Peyer's patch (tissue), 4 donors: ENCODE data around the gene EPHA5. TPM values are rescaled to one million over a fixed set of nuclear protein-coding genes. Genes with fewer than 3 reads are reported as not detected.

Source experiments
- DNase-seq, 3 donors: peaks; one replicate each; pipeline ENCODE4 v3.0.0-alpha.2; 2017 to 2019
- H3K27ac ChIP-seq, 4 donors: fragments of 200-600 bp; sonication (generic); one replicate each; pipeline ENCODE4 v1.5.1; 2016 to 2019
- H3K27me3 ChIP-seq, 2 donors: fragments of 200-600 bp; sonication (generic); one replicate each; pipeline ENCODE4 v1.5.1; 2019
- H3K36me3 ChIP-seq, 3 donors: fragments of 200-600 bp; sonication (generic); one replicate each; pipeline ENCODE4 v1.5.1; 2016 to 2019
- H3K4me1 ChIP-seq, 4 donors: fragments of 200-600 bp; sonication (generic); one replicate each; pipeline ENCODE4 v1.5.1; 2016 to 2019
- H3K4me3 ChIP-seq, 4 donors: fragments of 200-600 bp; sonication (generic); 1 replicate in 3 of 4; 2 replicates in 1 of 4; pipeline ENCODE4 v1.5.1; 2016 to 2019; ENCODE audit warnings: mild to moderate bottlenecking in 1 of 4
- H3K9me3 ChIP-seq, 4 donors: fragments of 200-600 bp; sonication (generic); one replicate each; pipeline ENCODE4 v1.5.1; 2016 to 2019; ENCODE audit warnings: mild to moderate bottlenecking in 1 of 4
- POLR2A ChIP-seq, 2 donors: fragments of 450-650 bp; IDR thresholded peaks; one replicate each; pipeline ENCODE4 v1.5.1; 2017; ENCODE audit warnings: antibody characterized with exemption in 2 of 2, mild to moderate bottlenecking in 2 of 2, moderate library complexity in 2 of 2
- total RNA-seq, 4 donors: library from RNA; depleted of rRNA; stranded (reverse); fragments of >200 nt; gene quantifications; one replicate each; pipeline ENCODE4 v1.1.0, GENCODE V29; 2016
- TF ChIP-seq, protein P1 (sequence below), 6 experiments: fragments of 450-650 bp in 4 of 6; fragments of 200-600 bp in 2 of 6; sonication (generic) in 1 of 6; IDR thresholded peaks; one replicate each; pipeline ENCODE4 v1.5.1; 2017 to 2019; ENCODE audit warnings: antibody characterized with exemption in 6 of 6, mild to moderate bottlenecking in 3 of 6, moderate library complexity in 1 of 6

The EPHA5 gene
- total RNA-seq, 4 donors from 2014 or later, result 0.09 TPM; not detected in 3

DNA sequence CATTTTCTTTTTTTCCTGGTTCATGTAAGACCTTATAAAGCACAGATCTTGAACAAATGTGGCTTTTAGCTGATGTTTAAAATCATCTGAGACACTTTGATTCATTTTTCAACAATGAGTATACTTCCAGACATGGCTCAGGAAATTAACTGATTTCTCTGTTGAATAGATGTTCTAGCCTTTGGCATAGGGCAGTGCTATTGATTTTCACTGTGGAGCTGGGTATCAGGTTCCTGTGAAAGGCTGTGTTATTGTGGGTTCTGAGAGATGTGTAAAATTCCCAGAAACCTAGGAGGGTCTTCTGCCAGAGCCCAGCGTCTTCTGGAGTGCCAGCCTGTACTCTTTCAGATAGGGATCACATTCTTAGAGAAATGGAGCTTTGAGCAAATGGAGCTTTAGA is 278.9 kb downstream of the EPHA5 start:
- DNase-seq, result no peak
- H3K4me1 ChIP-seq, result no peaks in the 10 kb centered on the region
- H3K27me3 ChIP-seq, result no peaks in the 10 kb centered on the region
- H3K27ac ChIP-seq, result no peak overlapping the region
- no peak for TF ChIP-seq POLR2A (IDR thresholded peaks at IDR 0.05)
- TF ChIP-seq, protein P1, sequence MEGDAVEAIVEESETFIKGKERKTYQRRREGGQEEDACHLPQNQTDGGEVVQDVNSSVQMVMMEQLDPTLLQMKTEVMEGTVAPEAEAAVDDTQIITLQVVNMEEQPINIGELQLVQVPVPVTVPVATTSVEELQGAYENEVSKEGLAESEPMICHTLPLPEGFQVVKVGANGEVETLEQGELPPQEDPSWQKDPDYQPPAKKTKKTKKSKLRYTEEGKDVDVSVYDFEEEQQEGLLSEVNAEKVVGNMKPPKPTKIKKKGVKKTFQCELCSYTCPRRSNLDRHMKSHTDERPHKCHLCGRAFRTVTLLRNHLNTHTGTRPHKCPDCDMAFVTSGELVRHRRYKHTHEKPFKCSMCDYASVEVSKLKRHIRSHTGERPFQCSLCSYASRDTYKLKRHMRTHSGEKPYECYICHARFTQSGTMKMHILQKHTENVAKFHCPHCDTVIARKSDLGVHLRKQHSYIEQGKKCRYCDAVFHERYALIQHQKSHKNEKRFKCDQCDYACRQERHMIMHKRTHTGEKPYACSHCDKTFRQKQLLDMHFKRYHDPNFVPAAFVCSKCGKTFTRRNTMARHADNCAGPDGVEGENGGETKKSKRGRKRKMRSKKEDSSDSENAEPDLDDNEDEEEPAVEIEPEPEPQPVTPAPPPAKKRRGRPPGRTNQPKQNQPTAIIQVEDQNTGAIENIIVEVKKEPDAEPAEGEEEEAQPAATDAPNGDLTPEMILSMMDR (IDR thresholded peaks at IDR 0.05), result no peak
- H3K36me3 ChIP-seq, result no peaks in the 10 kb centered on the region
- H3K9me3 ChIP-seq, result no peaks in the 10 kb centered on the region
- no peak overlapping the region for H3K4me3 ChIP-seq

DNA sequence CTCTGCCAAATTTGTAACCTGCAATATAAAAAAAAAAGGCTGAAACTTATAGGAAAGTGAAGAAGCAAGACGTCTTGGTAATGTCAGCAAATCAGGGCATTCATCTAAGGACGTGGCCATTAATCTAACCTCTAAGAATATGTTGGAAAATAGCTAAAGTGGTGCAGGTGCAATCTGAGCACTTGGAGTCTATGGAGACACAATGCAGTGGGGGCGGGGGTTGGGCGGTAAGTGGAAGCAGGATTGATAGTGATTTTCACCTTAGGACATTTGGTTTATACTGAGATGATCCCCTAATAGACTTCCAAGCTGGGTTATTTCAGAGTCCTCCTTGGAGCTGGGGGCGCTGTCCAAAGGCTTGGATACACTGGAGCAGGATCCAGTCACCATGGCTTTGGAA is 283.4 kb downstream of the EPHA5 start:
- Histone ChIP-seq H3K36me3 (no peaks in the 10 kb centered on the region), H3K4me3 (no peak overlapping the region), H3K27ac (no peak overlapping the region), H3K4me1 (no peaks in the 10 kb centered on the region), H3K27me3 (no peaks in the 10 kb centered on the region), H3K9me3 (no peaks in the 10 kb centered on the region)
- DNase-seq, result no peak
- TF ChIP-seq, protein P1 (IDR thresholded peaks at IDR 0.05), result no peak
- no peak for TF ChIP-seq POLR2A (IDR thresholded peaks at IDR 0.05)

DNA sequence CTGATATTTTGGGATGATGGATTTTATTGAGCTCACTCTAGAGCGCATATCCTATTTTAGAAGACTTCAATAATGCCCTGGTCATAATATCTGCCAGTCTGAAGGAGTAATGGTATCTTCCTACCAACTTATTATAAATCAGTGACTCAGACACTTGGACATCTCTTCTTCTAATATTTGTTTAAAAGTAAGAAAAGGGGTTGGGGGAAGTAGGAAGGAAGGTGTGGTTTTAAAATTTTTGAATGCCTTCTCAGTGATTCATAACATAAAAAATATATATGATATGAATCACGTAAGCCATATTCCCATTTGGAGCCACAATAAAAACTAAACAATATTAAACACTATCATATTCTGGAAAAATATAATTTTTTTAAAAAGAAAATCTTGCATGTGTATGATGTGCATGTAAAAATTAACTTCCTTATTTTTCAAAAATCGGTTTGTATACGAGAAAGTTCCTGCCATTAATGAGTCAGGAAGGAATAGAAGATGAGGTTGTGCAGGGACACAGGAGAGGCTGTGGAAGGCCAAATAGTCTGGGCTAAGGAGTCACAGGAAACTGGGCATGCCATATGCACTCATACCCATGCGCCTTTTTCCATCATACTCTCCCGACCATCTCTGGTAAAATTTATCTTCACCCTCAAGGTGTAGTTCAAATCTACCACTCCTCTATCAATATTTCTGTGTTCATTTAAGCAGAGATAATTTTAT is 286.5 kb downstream of the EPHA5 start:
- no peak for DNase-seq
- no peaks in the 10 kb centered on the region for H3K9me3 ChIP-seq
- no peak overlapping the region for H3K27ac ChIP-seq
- H3K36me3 ChIP-seq, result no peaks in the 10 kb centered on the region
- H3K27me3 ChIP-seq, result no peaks in the 10 kb centered on the region
- H3K4me3 ChIP-seq, result no peak overlapping the region
- no peaks in the 10 kb centered on the region for H3K4me1 ChIP-seq
- TF ChIP-seq POLR2A (IDR thresholded peaks at IDR 0.05), result no peak
- TF ChIP-seq, protein P1 (IDR thresholded peaks at IDR 0.05), result no peak

DNA sequence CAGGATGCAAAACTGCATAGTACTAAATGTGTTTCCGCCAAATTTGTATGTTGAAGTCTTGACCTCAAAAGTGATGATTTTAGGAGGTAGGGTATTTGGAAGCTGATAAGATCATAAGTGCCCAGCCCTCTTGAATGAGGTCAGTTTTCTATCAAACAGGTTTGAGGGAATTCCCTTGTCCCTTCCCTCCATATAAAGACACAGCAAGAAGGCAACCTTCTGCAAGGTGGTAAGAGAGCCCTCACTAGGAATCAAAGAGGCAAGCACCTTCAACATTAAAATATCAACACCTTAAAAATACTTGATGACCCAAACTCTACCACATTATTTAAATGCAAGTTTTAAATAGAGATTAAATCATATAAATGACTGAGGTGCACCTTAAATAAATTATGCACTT is 288.6 kb downstream of the EPHA5 start:
- no peak for DNase-seq
- no peak overlapping the region for H3K4me3 ChIP-seq
- H3K9me3 ChIP-seq, result no peaks in the 10 kb centered on the region
- H3K36me3 ChIP-seq, result no peaks in the 10 kb centered on the region
- no peaks in the 10 kb centered on the region for H3K4me1 ChIP-seq
- H3K27me3 ChIP-seq, result no peaks in the 10 kb centered on the region
- no peak overlapping the region for H3K27ac ChIP-seq
- TF ChIP-seq, protein P1 (IDR thresholded peaks at IDR 0.05), result no peak
- TF ChIP-seq POLR2A (IDR thresholded peaks at IDR 0.05), result no peak

DNA sequence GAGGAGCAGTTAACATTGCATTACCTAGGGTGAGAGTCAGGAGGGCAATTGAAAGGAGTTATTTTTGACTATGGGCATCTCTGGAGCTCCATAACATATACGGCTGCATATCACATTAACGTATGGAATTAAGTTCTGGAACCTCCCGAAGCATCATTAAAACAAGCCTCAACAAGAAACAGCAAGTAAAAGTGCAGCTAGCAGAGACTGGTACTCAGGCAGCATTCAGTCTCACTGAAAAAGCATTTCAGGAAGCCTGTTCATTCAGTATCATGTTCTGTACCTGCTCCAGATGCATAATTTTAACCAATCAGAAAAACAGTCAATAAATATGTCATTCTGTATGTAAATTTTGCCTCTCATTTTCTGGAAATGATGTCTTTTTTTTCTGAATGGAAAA is 299.6 kb downstream of the EPHA5 start:
- Histone ChIP-seq H3K27ac (no peak overlapping the region), H3K4me1 (no peaks in the 10 kb centered on the region), H3K27me3 (no peaks in the 10 kb centered on the region), H3K4me3 (no peak overlapping the region), H3K36me3 (no peaks in the 10 kb centered on the region), H3K9me3 (no peaks in the 10 kb centered on the region)
- TF ChIP-seq, protein P1 (IDR thresholded peaks at IDR 0.05), result no peak
- no peak for TF ChIP-seq POLR2A (IDR thresholded peaks at IDR 0.05)
- DNase-seq, result no peak
